Vagina (tissue), 2 donors: ENCODE data around the gene PRR9.

Experiments used
- POLR2A ChIP-seq, 2 donors: fragments of 450-650 bp; IDR thresholded peaks; one replicate each; pipeline ENCODE4 v1.6.1; 2017; ENCODE audit warnings: antibody characterized with exemption in 2 of 2, mild to moderate bottlenecking in 2 of 2, moderate library complexity in 2 of 2
- POLR2AphosphoS5 ChIP-seq, 2 donors: sonication (generic); formaldehyde crosslinking; IDR thresholded peaks; one replicate each; pipeline ENCODE4 v1.9.0; 2017; ENCODE audit warnings: antibody characterized with exemption in 2 of 2, mild to moderate bottlenecking in 2 of 2, low read depth in 1 of 2; ENCODE audit not compliant: insufficient read depth in 1 of 2
- TF ChIP-seq, protein P1 (sequence below), 3 experiments: fragments of 450-650 bp in 2 of 3; fragments of 200-600 bp in 1 of 3; sonication (generic) in 1 of 3; IDR thresholded peaks; one replicate each; pipeline ENCODE4 v1.5.1; 2017 to 2019; ENCODE audit warnings: antibody characterized with exemption in 3 of 3, mild to moderate bottlenecking in 2 of 3, moderate library complexity in 2 of 3

DNA sequence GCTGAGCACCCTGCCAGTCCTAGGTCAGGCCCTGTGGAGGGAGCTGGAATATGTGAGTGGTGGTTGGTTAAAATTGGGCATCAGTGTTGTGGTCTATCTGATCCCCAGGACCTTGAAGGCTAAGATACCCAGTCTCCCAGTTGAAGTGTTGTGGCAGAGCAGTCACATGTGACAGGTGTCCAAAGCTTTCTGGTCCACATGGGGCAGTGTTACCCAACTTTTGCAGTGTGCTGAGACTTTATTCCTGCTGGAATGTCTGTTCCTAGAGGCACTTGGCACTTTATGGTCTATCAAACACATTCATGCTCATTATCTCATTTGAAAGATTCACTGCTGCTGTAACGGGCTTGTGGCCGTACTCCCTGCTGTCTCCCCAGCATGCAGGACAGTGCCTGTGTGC, 21.1 kb downstream of the PRR9 start:
- TF ChIP-seq, protein P1, sequence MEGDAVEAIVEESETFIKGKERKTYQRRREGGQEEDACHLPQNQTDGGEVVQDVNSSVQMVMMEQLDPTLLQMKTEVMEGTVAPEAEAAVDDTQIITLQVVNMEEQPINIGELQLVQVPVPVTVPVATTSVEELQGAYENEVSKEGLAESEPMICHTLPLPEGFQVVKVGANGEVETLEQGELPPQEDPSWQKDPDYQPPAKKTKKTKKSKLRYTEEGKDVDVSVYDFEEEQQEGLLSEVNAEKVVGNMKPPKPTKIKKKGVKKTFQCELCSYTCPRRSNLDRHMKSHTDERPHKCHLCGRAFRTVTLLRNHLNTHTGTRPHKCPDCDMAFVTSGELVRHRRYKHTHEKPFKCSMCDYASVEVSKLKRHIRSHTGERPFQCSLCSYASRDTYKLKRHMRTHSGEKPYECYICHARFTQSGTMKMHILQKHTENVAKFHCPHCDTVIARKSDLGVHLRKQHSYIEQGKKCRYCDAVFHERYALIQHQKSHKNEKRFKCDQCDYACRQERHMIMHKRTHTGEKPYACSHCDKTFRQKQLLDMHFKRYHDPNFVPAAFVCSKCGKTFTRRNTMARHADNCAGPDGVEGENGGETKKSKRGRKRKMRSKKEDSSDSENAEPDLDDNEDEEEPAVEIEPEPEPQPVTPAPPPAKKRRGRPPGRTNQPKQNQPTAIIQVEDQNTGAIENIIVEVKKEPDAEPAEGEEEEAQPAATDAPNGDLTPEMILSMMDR (IDR thresholded peaks at IDR 0.05): no peak
- TF ChIP-seq POLR2A (IDR thresholded peaks at IDR 0.05) (no peak), POLR2AphosphoS5 (IDR thresholded peaks at IDR 0.05; ENCODE audit: insufficient read depth in 1 of 2, low read depth in 1 of 2) (no peak)
